Measurements from ENCODE around the gene SIX2.

Gene SIX2

DNA sequence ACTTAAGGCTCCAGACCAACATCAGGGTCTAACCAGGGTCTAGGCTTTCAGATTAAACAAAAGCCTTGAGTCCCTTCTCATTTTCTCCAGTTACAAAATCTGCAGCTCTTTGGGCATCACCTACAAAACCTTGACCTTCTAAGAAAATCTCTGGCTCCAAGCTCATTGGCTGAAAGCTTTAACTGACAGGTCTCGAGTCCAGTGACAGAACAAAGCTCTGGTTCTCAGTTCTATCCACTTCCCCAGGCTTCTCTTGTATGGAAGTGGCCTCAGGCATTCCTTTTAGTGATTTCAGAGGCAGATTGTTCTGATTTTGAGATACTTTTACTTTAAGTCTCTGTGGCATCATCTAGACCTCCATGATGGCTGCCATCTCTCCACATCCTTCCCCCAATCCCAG, 11.3 kb downstream of the SIX2 start:
- in situ Hi-C loops (cut with HindIII; ENCODE audit: low pct_ligation_motif_present, low sequenced_read_pairs) = no loop called here
- Histone ChIP-seq H3K27ac (no peak overlapping the region), H3K4me3 (ENCODE audit: low read depth, low read length) (no peak overlapping the region), H3K36me3 (replicated peaks) (no peaks in the 10 kb centered on the region), H3K27me3 (replicated peaks) (no peaks in the 10 kb centered on the region)
- DNase-seq = peak; percentile 42
- no peak for TF ChIP-seq CTCF (IDR thresholded peaks at IDR 0.05; ENCODE audit: low read depth, low read length, missing control alignments)

DNA sequence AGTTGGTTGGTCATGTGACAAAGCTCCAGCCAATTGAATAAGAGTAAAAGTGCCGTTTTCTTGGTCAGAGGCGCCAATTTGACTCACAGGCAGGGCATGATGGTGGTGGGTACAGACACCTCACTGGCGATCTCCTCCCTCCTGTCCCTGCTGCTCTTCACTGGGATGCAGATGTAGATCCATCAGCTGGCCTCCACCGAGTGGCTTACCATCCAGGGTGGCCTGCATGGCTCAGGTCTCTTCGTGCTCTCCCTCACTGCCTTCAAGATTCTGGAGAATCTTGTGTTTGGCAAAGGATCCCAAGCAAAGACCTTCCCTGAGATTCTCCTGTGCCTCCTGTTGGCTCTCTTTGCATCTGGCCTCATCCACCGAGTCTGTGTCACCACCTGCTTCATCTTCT, 12.9 kb downstream of the SIX2 start:
- no peaks in the 10 kb centered on the region for H3K27me3 ChIP-seq (replicated peaks)
- H3K4me3 ChIP-seq (ENCODE audit: low read depth, low read length) = no peak overlapping the region
- no peak overlapping the region for H3K27ac ChIP-seq
- no peak for TF ChIP-seq CTCF (IDR thresholded peaks at IDR 0.05; ENCODE audit: low read depth, low read length, missing control alignments)
- no peak for DNase-seq
- in situ Hi-C loops (cut with HindIII; ENCODE audit: low pct_ligation_motif_present, low sequenced_read_pairs) = no loop called here
- no peaks in the 10 kb centered on the region for H3K36me3 ChIP-seq (replicated peaks)

DNA sequence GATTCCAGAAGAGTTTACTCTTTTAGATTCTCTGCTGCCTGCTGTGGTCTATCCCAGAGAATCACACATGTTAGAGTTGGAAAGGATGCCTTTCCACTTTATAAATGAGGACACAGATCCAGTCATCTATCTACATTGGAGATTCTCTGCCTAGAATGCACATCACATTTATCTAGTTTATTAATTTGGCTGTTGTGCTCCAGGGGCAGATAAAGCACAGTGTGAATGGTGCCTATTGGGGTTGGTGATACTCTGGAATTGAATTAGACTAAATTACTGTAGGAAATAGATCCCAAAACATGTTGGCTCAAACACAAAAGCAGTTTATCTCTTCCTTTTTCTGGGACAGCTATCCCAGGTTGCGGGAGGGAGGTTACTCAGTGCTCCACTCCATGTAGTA, 14.9 kb downstream of the SIX2 start:
- in situ Hi-C loops (cut with HindIII; ENCODE audit: low pct_ligation_motif_present, low sequenced_read_pairs) = no loop called here
- H3K27me3 ChIP-seq (replicated peaks) = no peaks in the 10 kb centered on the region
- TF ChIP-seq CTCF (IDR thresholded peaks at IDR 0.05; ENCODE audit: low read depth, low read length, missing control alignments) = no peak
- DNase-seq = no peak
- no peaks in the 10 kb centered on the region for H3K36me3 ChIP-seq (replicated peaks)
- no peak overlapping the region for H3K4me3 ChIP-seq (ENCODE audit: low read depth, low read length)
- no peak overlapping the region for H3K27ac ChIP-seq

DNA sequence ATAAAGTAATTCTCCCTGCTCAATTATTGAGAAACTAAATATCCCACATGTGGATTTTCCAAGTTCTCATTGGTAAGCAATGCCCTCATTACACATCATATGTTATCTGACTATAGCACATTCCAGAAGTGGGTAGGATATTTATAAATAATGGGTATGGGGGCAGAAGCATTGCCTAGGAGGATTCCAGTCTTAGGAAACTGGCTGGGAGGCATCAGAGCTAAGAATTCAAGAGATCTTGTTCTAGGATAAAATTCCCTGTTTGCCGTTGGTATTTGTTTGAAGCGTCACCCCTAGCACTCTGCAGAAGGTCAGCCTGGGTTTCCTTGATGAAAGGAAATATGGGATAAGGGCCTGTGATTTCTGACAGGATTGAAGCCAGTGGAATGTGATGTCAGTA, 20.1 kb downstream of the SIX2 start:
- H3K36me3 ChIP-seq (replicated peaks) = no peaks in the 10 kb centered on the region
- DNase-seq = no peak
- no peak for TF ChIP-seq CTCF (IDR thresholded peaks at IDR 0.05; ENCODE audit: low read depth, low read length, missing control alignments)
- no peaks in the 10 kb centered on the region for H3K27me3 ChIP-seq (replicated peaks)
- no peak overlapping the region for H3K4me3 ChIP-seq (ENCODE audit: low read depth, low read length)
- in situ Hi-C loops (cut with HindIII; ENCODE audit: low pct_ligation_motif_present, low sequenced_read_pairs) = no loop called here
- H3K27ac ChIP-seq = no peak overlapping the region

DNA sequence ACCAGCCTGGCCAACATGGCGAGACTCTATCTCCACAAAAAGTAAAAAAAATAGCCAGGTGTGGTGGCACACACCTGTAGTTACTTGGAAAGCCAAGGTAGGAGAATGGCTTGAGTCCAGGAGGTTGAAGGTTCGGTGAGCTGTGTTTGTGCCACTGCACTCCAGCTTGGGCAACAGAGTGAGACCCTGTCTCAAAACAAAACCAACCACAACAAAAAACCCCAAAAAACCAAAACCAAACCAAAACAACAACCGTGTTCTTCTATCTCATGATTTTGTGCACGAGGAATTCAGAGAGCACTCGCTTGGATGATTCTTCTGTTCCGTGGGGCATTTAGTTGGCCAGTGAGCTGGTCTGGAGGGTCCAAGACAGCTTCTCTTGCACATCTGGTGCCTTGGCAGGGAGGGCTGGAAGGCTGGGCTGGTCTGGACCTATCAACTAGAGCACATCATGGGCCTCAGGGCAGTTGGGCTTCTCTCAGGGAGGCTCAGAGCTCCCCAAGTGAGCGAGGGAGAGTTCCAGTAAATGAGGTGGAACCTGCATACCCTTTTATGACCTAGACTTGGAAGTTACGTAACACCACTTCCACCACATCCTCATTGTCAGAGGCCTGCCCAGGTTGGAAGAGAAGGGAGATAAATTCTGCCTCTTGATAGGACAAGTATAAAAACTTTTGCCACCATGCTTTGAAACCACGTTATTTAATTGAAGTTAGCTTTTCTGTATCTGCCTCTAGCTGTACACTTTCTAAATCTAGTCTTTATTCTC, 25.2 kb downstream of the SIX2 start:
- no peaks in the 10 kb centered on the region for H3K27me3 ChIP-seq (replicated peaks)
- DNase-seq = no peak
- TF ChIP-seq CTCF (IDR thresholded peaks at IDR 0.05; ENCODE audit: low read depth, low read length, missing control alignments) = no peak
- H3K36me3 ChIP-seq (replicated peaks) = no peaks in the 10 kb centered on the region
- in situ Hi-C loops (cut with HindIII; ENCODE audit: low pct_ligation_motif_present, low sequenced_read_pairs) = no loop called here
- H3K4me3 ChIP-seq (ENCODE audit: low read depth, low read length) = no peak overlapping the region
- H3K27ac ChIP-seq = no peak overlapping the region

GRCh38 chr2:44981714-44982108, 27.5 kb downstream of the SIX2 start:
- Histone ChIP-seq H3K4me3 (ENCODE audit: low read depth, low read length) (no peak overlapping the region), H3K27ac (no peak overlapping the region), H3K27me3 (replicated peaks) (no peaks in the 10 kb centered on the region), H3K36me3 (replicated peaks) (no peaks in the 10 kb centered on the region)
- in situ Hi-C loops (cut with HindIII; ENCODE audit: low pct_ligation_motif_present, low sequenced_read_pairs) = no loop called here
- TF ChIP-seq CTCF (IDR thresholded peaks at IDR 0.05; ENCODE audit: low read depth, low read length, missing control alignments) = peak; percentile 86
- peak; percentile 66 for DNase-seq

Measured in brain microvascular endothelial cell (primary cell).